ENCODE measurements around the gene FBN3.

DNA sequence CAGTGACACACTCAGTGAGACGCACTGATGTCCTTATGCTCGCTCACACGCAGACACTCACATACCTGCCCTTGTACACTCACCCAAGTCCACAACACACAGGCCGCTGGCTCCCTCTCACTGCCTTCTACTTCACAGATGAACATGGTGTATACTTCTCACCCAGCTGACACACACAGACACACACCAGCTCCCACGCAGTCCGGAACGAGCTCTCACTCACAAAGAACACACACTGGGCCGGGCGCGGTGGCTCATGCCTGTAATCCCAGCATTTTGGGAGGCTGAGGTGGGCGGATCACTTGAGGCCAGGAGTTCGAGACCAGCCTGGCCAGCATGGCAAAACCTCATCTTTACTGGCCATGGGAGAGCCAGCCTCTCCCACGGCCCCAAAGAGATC lies 65.2 kb downstream of the FBN3 start:
- TF ChIP-seq CTCF (IDR thresholded peaks at IDR 0.05; ENCODE audit: low read length): no peak
- TF ChIP-seq EZH2 (IDR thresholded peaks at IDR 0.05; ENCODE audit: borderline replicate concordance, low read length): no peak

Data from OCI-LY1 (cell line).